Measurements from ENCODE around the gene GRIPAP1. TPM values are rescaled to one million over a fixed set of nuclear protein-coding genes. Genes with fewer than 3 reads are reported as not detected.

The GRIPAP1 gene
- total and polyA plus RNA-seq, 12 donors = 27.4 to 86.6 (median 41.9) TPM

DNA sequence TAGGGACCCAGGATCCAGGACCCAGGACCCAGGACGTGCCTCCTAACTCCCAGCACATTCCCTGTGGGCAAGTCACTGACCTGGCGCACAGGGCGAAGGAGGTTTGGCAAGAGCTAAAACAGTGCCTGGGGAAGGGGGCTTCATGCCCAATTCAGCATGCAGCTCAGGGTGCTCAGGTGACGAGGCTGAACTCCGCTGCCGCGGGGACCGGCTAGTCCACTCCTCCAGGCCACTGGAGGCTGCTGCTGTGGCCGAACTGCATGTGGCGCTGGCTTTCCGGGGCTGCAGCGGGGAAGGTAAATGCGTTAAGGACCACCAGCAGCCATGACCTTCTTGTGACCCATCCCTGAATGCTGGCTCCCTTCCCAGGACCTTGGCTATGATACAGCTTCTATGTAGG lies 78.3 kb downstream of the GRIPAP1 start:
- intact Hi-C loops (cut with DNase I) = no loop called here
- 74 to 93% (median 76%) methylated on average over 8 to 13 of the region's 13 CpGs for WGBS, 4 donors
- Histone ChIP-seq H3K27ac (no peak overlapping the region), H3K36me3 (replicated peaks in 1 of 2) (peaks cover 0 to 35% of the 10 kb centered on the region in 2 donors), H3K4me3 (no peak overlapping the region), H3K9me3 (replicated peaks in 1 of 3) (no peaks in the 10 kb centered on the region), H3K27me3 (no peaks in the 10 kb centered on the region), H3K4me1 (replicated peaks in 1 of 2) (peaks cover 0 to 8% of the 10 kb centered on the region in 2 donors)
- TF ChIP-seq, protein P1, sequence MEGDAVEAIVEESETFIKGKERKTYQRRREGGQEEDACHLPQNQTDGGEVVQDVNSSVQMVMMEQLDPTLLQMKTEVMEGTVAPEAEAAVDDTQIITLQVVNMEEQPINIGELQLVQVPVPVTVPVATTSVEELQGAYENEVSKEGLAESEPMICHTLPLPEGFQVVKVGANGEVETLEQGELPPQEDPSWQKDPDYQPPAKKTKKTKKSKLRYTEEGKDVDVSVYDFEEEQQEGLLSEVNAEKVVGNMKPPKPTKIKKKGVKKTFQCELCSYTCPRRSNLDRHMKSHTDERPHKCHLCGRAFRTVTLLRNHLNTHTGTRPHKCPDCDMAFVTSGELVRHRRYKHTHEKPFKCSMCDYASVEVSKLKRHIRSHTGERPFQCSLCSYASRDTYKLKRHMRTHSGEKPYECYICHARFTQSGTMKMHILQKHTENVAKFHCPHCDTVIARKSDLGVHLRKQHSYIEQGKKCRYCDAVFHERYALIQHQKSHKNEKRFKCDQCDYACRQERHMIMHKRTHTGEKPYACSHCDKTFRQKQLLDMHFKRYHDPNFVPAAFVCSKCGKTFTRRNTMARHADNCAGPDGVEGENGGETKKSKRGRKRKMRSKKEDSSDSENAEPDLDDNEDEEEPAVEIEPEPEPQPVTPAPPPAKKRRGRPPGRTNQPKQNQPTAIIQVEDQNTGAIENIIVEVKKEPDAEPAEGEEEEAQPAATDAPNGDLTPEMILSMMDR (IDR thresholded peaks at IDR 0.05) = no peak
- TF ChIP-seq POLR2A (IDR thresholded peaks at IDR 0.05) = no peak
- no peak for DNase-seq

Small RNA genes within 50 kb of the gene (small RNA-seq; reads per million reads assigned to genes)
- gene RNU6-722P = 0 to 0.08 reads per million in 2 donors

Other genes with a start within 250 kb of the GRIPAP1 start
- gene GLOD5, start 240.5 kb downstream of the GRIPAP1 start, total RNA-seq = under 1 TPM in 1 of 9 donors, not detected in 8; 0.94 TPM
- not detected for gene GLOD5, start 240.5 kb downstream of the GRIPAP1 start, polyA plus RNA-seq
- gene GATA1, start 215.7 kb downstream of the GRIPAP1 start, total RNA-seq = under 1 TPM in 3 of 9 donors, not detected in 6; 0.27 to 0.43 (median 0.33) TPM
- gene GATA1, start 215.7 kb downstream of the GRIPAP1 start, polyA plus RNA-seq = not detected
- 100 to 1,000 TPM in 1 of 9 donors, 10 to 100 TPM in 8; 45.1 to 142 (median 72.6) TPM for gene HDAC6, start 200.2 kb downstream of the GRIPAP1 start, total RNA-seq
- gene HDAC6, start 200.2 kb downstream of the GRIPAP1 start, polyA plus RNA-seq = 100 to 1,000 TPM in 2 of 3 donors, 10 to 100 TPM in 1; 87.2 to 303 (median 135) TPM
- under 1 TPM in 1 of 9 donors, not detected in 8; 0.11 TPM for gene ERAS, start 175.8 kb downstream of the GRIPAP1 start, total RNA-seq
- under 1 TPM in 1 of 3 donors, not detected in 2; 0.20 TPM for gene ERAS, start 175.8 kb downstream of the GRIPAP1 start, polyA plus RNA-seq
- 100 to 1,000 TPM in 1 of 9 donors, 10 to 100 TPM in 2, 1 to 10 TPM in 5, under 1 TPM in 1; 0.97 to 151 (median 7.0) TPM for gene PCSK1N, start 166.7 kb downstream of the GRIPAP1 start, total RNA-seq
- 100 to 1,000 TPM in 2 of 3 donors, under 1 TPM in 1; 0.24 to 297 (median 113) TPM for gene PCSK1N, start 166.7 kb downstream of the GRIPAP1 start, polyA plus RNA-seq
- gene TIMM17B, start 104.5 kb downstream of the GRIPAP1 start, total RNA-seq = 10 to 100 TPM; 43.7 to 98.0 (median 64.7) TPM
- 10 to 100 TPM; 25.5 to 93.5 (median 56.9) TPM for gene TIMM17B, start 104.5 kb downstream of the GRIPAP1 start, polyA plus RNA-seq
- 100 to 1,000 TPM in 2 of 9 donors, 10 to 100 TPM in 7; 53.1 to 123 (median 89.8) TPM for gene PQBP1, start 104.3 kb downstream of the GRIPAP1 start, total RNA-seq
- gene PQBP1, start 104.3 kb downstream of the GRIPAP1 start, polyA plus RNA-seq = 100 to 1,000 TPM; 117 to 316 (median 295) TPM
- gene SLC35A2, start 90.6 kb downstream of the GRIPAP1 start, total RNA-seq = 10 to 100 TPM; 23.7 to 59.7 (median 32.9) TPM
- gene SLC35A2, start 90.6 kb downstream of the GRIPAP1 start, polyA plus RNA-seq = 10 to 100 TPM in 2 of 3 donors, 1 to 10 TPM in 1; 5.1 to 33.5 (median 11.1) TPM
- 10 to 100 TPM in 4 of 9 donors, 1 to 10 TPM in 5; 3.8 to 14.1 (median 9.7) TPM for gene PIM2, start 83.2 kb downstream of the GRIPAP1 start, total RNA-seq
- gene PIM2, start 83.2 kb downstream of the GRIPAP1 start, polyA plus RNA-seq = 10 to 100 TPM in 1 of 3 donors, 1 to 10 TPM in 2; 4.1 to 11.9 (median 4.8) TPM
- gene OTUD5, start 44.7 kb downstream of the GRIPAP1 start, total RNA-seq = 10 to 100 TPM; 39.4 to 67.8 (median 54.3) TPM
- gene OTUD5, start 44.7 kb downstream of the GRIPAP1 start, polyA plus RNA-seq = 10 to 100 TPM; 47.7 to 79.5 (median 52.2) TPM
- gene KCND1, start 30.4 kb downstream of the GRIPAP1 start, total RNA-seq = 1 to 10 TPM in 5 of 9 donors, under 1 TPM in 4; 0.22 to 2.1 (median 1.0) TPM
- gene KCND1, start 30.4 kb downstream of the GRIPAP1 start, polyA plus RNA-seq = 1 to 10 TPM in 1 of 3 donors, under 1 TPM in 2; 0.77 to 2.4 (median 0.82) TPM
- 100 to 1,000 TPM in 4 of 9 donors, 10 to 100 TPM in 5; 32.7 to 168 (median 94.7) TPM for gene TFE3, start 41.1 kb upstream of the GRIPAP1 start, total RNA-seq
- 10 to 100 TPM; 45.6 to 76.1 (median 65.9) TPM for gene TFE3, start 41.1 kb upstream of the GRIPAP1 start, polyA plus RNA-seq
- 10 to 100 TPM in 1 of 9 donors, 1 to 10 TPM in 8; 1.2 to 30.6 (median 2.8) TPM for gene CCDC120, start 56.7 kb upstream of the GRIPAP1 start, total RNA-seq
- gene CCDC120, start 56.7 kb upstream of the GRIPAP1 start, polyA plus RNA-seq = 1 to 10 TPM; 1.1 to 8.2 (median 2.7) TPM
- gene PRAF2, start 71.7 kb upstream of the GRIPAP1 start, total RNA-seq = 10 to 100 TPM in 8 of 9 donors, 1 to 10 TPM in 1; 9.7 to 44.5 (median 34.4) TPM
- 100 to 1,000 TPM in 1 of 3 donors, 10 to 100 TPM in 2; 66.0 to 100 (median 85.5) TPM for gene PRAF2, start 71.7 kb upstream of the GRIPAP1 start, polyA plus RNA-seq
- gene WDR45, start 77.6 kb upstream of the GRIPAP1 start, total RNA-seq = 100 to 1,000 TPM in 6 of 9 donors, 10 to 100 TPM in 3; 64.1 to 139 (median 108) TPM
- gene WDR45, start 77.6 kb upstream of the GRIPAP1 start, polyA plus RNA-seq = 100 to 1,000 TPM in 2 of 3 donors, 10 to 100 TPM in 1; 59.4 to 184 (median 170) TPM
- 10 to 100 TPM; 21.5 to 58.4 (median 27.3) TPM for gene GPKOW, start 121.5 kb upstream of the GRIPAP1 start, total RNA-seq
- gene GPKOW, start 121.5 kb upstream of the GRIPAP1 start, polyA plus RNA-seq = 10 to 100 TPM; 10.1 to 21.8 (median 11.3) TPM
- 10 to 100 TPM in 1 of 9 donors, 1 to 10 TPM in 8; 2.2 to 16.2 (median 3.1) TPM for gene MAGIX, start 160.5 kb upstream of the GRIPAP1 start, total RNA-seq
- 1 to 10 TPM in 2 of 3 donors, under 1 TPM in 1; 0.59 to 8.4 (median 7.6) TPM for gene MAGIX, start 160.5 kb upstream of the GRIPAP1 start, polyA plus RNA-seq
- 100 to 1,000 TPM in 6 of 9 donors, 10 to 100 TPM in 3; 52.1 to 304 (median 161) TPM for gene PLP2, start 169.6 kb upstream of the GRIPAP1 start, total RNA-seq
- gene PLP2, start 169.6 kb upstream of the GRIPAP1 start, polyA plus RNA-seq = 100 to 1,000 TPM in 2 of 3 donors, 10 to 100 TPM in 1; 78.2 to 724 (median 324) TPM
- 10 to 100 TPM in 7 of 9 donors, 1 to 10 TPM in 2; 2.8 to 46.8 (median 13.1) TPM for gene PRICKLE3, start 184.1 kb upstream of the GRIPAP1 start, total RNA-seq
- gene PRICKLE3, start 184.1 kb upstream of the GRIPAP1 start, polyA plus RNA-seq = 10 to 100 TPM in 1 of 3 donors, 1 to 10 TPM in 2; 5.7 to 10.9 (median 6.6) TPM
- 100 to 1,000 TPM in 1 of 9 donors, 10 to 100 TPM in 7, 1 to 10 TPM in 1; 6.8 to 147 (median 18.5) TPM for gene SYP, start 197.9 kb upstream of the GRIPAP1 start, total RNA-seq
- 10 to 100 TPM; 18.6 to 73.1 (median 61.4) TPM for gene SYP, start 197.9 kb upstream of the GRIPAP1 start, polyA plus RNA-seq
- under 1 TPM in 3 of 9 donors, not detected in 6; 0.14 to 0.18 (median 0.17) TPM for gene CACNA1F, start 231.1 kb upstream of the GRIPAP1 start, total RNA-seq
- gene CACNA1F, start 231.1 kb upstream of the GRIPAP1 start, polyA plus RNA-seq = under 1 TPM in 2 of 3 donors, not detected in 1; 0.13 to 0.24 TPM
- gene CCDC22, start 233.2 kb upstream of the GRIPAP1 start, total RNA-seq = 10 to 100 TPM in 8 of 9 donors, 1 to 10 TPM in 1; 8.8 to 24.7 (median 19.4) TPM
- gene CCDC22, start 233.2 kb upstream of the GRIPAP1 start, polyA plus RNA-seq = 10 to 100 TPM in 2 of 3 donors, 1 to 10 TPM in 1; 6.0 to 13.6 (median 11.8) TPM